DND-41 (cell line): ENCODE measurements around the gene POLR2C.

Experiments
- ATAC-seq: fragments of 200-7000 bp; cut with Tn5 transposase; 3 replicates; pipeline ENCODE4 v1.9.1; 2021; ENCODE audit warnings: low read depth; ENCODE audit not compliant: insufficient read depth
- DNase-seq: peaks from one replicate; pipeline ENCODE4 v3.0.0-alpha.2; 2020
- H2AFZ ChIP-seq: 2 replicates; pipeline ENCODE4 v1.6.0; 2012; ENCODE audit warnings: low read depth, low read length
- H3K27ac ChIP-seq: 2 replicates; pipeline ENCODE4 v1.5.1; 2012; ENCODE audit warnings: low read length, inconsistent platforms
- H3K27me3 ChIP-seq: fragments of 200-600 bp; sonication (generic); 2 replicates; pipeline ENCODE4 v1.6.0; 2012; ENCODE audit warnings: low read length, mild to moderate bottlenecking, inconsistent platforms; ENCODE audit not compliant: insufficient read depth, poor library complexity
- H3K36me3 ChIP-seq: 2 replicates; pipeline ENCODE4 v1.5.1; 2012; ENCODE audit warnings: low read length, inconsistent platforms; ENCODE audit not compliant: insufficient read depth
- H3K4me1 ChIP-seq: 2 replicates; pipeline ENCODE4 v1.5.1; 2012; ENCODE audit warnings: mild to moderate bottlenecking, low read length; ENCODE audit not compliant: insufficient read depth
- H3K4me2 ChIP-seq: 2 replicates; pipeline ENCODE4 v1.6.0; 2012; ENCODE audit warnings: mild to moderate bottlenecking, moderate library complexity, low read length, inconsistent platforms; ENCODE audit not compliant: insufficient read depth
- H3K4me3 ChIP-seq, 2 experiments: fragments of 200-600 bp in 1 of 2; shearing (Covaris generic) in 1 of 2; 2 replicates each; pipeline ENCODE4 v1.5.1; 2012 to 2016; ENCODE audit warnings: inconsistent platforms in 2 of 2, low read length in 2 of 2, mild to moderate bottlenecking in 2 of 2, low read depth in 1 of 2, moderate library complexity in 1 of 2
- H3K79me2 ChIP-seq: 2 replicates; pipeline ENCODE4 v1.6.0; 2012; ENCODE audit warnings: low read length, inconsistent platforms; ENCODE audit not compliant: insufficient read depth
- H3K9ac ChIP-seq: 2 replicates; pipeline ENCODE4 v1.6.0; 2012; ENCODE audit warnings: low read depth, mild to moderate bottlenecking, inconsistent platforms, low read length, moderate library complexity
- H3K9me3 ChIP-seq: 2 replicates; pipeline ENCODE4 v1.5.1; 2012; ENCODE audit warnings: low read length, moderate library complexity, mild to moderate bottlenecking, inconsistent platforms; ENCODE audit not compliant: insufficient read depth, severe bottlenecking
- H4K20me1 ChIP-seq: 2 replicates; pipeline ENCODE4 v1.6.0; 2012; ENCODE audit warnings: low read length; ENCODE audit not compliant: insufficient read depth
- EZH2 ChIP-seq: IDR thresholded peaks from 3 replicates; pipeline ENCODE4 v1.6.1; 2012; ENCODE audit warnings: borderline replicate concordance, low read depth, mild to moderate bottlenecking, moderate library complexity, low read length, inconsistent platforms; ENCODE audit not compliant: severe bottlenecking
- TF ChIP-seq, protein P1 (sequence below): IDR thresholded peaks from 2 replicates; pipeline ENCODE4 v1.5.1; 2012; ENCODE audit warnings: borderline replicate concordance, low read length, moderate library complexity, mild to moderate bottlenecking; ENCODE audit not compliant: poor library complexity, severe bottlenecking; ENCODE audit errors: extremely low read depth

POLR2C gene

GRCh38 chr16:57427824-57428223, 34.7 kb upstream of the POLR2C start:
- no peak for TF ChIP-seq EZH2
- TF ChIP-seq, protein P1, sequence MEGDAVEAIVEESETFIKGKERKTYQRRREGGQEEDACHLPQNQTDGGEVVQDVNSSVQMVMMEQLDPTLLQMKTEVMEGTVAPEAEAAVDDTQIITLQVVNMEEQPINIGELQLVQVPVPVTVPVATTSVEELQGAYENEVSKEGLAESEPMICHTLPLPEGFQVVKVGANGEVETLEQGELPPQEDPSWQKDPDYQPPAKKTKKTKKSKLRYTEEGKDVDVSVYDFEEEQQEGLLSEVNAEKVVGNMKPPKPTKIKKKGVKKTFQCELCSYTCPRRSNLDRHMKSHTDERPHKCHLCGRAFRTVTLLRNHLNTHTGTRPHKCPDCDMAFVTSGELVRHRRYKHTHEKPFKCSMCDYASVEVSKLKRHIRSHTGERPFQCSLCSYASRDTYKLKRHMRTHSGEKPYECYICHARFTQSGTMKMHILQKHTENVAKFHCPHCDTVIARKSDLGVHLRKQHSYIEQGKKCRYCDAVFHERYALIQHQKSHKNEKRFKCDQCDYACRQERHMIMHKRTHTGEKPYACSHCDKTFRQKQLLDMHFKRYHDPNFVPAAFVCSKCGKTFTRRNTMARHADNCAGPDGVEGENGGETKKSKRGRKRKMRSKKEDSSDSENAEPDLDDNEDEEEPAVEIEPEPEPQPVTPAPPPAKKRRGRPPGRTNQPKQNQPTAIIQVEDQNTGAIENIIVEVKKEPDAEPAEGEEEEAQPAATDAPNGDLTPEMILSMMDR: no peak
- Histone ChIP-seq H3K4me2 (no peak overlapping the region), H3K27me3 (no peaks in the 10 kb centered on the region), H2AFZ (no peak overlapping the region), H3K4me3 (no peak overlapping the region), H3K27ac (no peak overlapping the region), H3K9ac (no peak overlapping the region), H4K20me1 (no peaks in the 10 kb centered on the region), H3K4me1 (no peaks in the 10 kb centered on the region), H3K36me3 (peaks cover 48% of the 10 kb centered on the region), H3K79me2 (no peaks in the 10 kb centered on the region), H3K9me3 (no peaks in the 10 kb centered on the region)
- no peak for ATAC-seq
- DNase-seq: no peak

GRCh38 chr16:57430955-57431354, 31.5 kb upstream of the POLR2C start:
- H3K9me3 ChIP-seq: no peaks in the 10 kb centered on the region
- no peaks in the 10 kb centered on the region for H4K20me1 ChIP-seq
- H3K36me3 ChIP-seq: peaks cover 79% of the 10 kb centered on the region
- H3K27me3 ChIP-seq: no peaks in the 10 kb centered on the region
- no peak for DNase-seq
- TF ChIP-seq, protein P1: no peak
- no peak for TF ChIP-seq EZH2
- no peak overlapping the region for H3K4me3 ChIP-seq
- H3K9ac ChIP-seq: no peak overlapping the region
- H3K4me2 ChIP-seq: no peak overlapping the region
- H2AFZ ChIP-seq: no peak overlapping the region
- no peak for ATAC-seq
- no peak overlapping the region for H3K27ac ChIP-seq
- no peaks in the 10 kb centered on the region for H3K79me2 ChIP-seq
- H3K4me1 ChIP-seq: no peaks in the 10 kb centered on the region

- Histone ChIP-seq H3K36me3 (peaks cover 89% of the 10 kb centered on the region), H3K27ac (no peak overlapping the region), H3K4me2 (no peak overlapping the region), H3K9me3 (no peaks in the 10 kb centered on the region), H4K20me1 (no peaks in the 10 kb centered on the region), H3K4me1 (no peaks in the 10 kb centered on the region), H2AFZ (no peak overlapping the region), H3K27me3 (no peaks in the 10 kb centered on the region), H3K9ac (no peak overlapping the region), H3K79me2 (no peaks in the 10 kb centered on the region), H3K4me3 (no peak overlapping the region)
- no peak for ATAC-seq
- no peak for TF ChIP-seq EZH2
- TF ChIP-seq, protein P1: no peak
- DNase-seq: no peak
These were observed 30.0 kb upstream of the POLR2C start for GRCh38 chr16:57432505-57432904.

DNA sequence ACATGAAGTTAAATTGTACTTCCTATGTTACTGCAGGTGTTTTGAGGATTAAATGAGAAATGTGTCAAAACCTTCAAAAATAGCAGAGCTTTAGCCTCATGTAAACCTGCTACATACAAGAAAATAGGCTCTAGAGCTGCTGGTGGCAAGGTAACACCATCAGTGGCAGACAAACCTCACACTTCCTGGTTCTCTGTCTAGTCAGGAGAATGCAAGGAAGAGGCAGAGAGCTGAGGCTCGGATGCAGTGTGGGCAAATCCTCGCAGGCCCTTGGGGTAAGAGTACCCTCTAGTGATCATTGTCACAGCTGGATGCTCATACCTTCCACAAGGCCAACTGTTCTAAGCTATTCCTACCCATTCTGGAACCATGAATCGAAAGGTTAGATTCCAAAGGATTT, 29.5 kb upstream of the POLR2C start:
- peaks cover 92% of the 10 kb centered on the region for H3K36me3 ChIP-seq
- no peak overlapping the region for H3K9ac ChIP-seq
- no peak for ATAC-seq

More for the DNA sequence above, 29.5 kb upstream of the POLR2C start:
- H3K79me2 ChIP-seq: no peaks in the 10 kb centered on the region
- TF ChIP-seq, protein P1: no peak
- no peak for TF ChIP-seq EZH2
- H3K27ac ChIP-seq: no peak overlapping the region
- no peaks in the 10 kb centered on the region for H3K27me3 ChIP-seq
- no peaks in the 10 kb centered on the region for H3K4me1 ChIP-seq
- no peak overlapping the region for H3K4me3 ChIP-seq
- H3K4me2 ChIP-seq: no peak overlapping the region
- no peak for DNase-seq
- no peak overlapping the region for H2AFZ ChIP-seq
- no peaks in the 10 kb centered on the region for H3K9me3 ChIP-seq
- H4K20me1 ChIP-seq: no peaks in the 10 kb centered on the region
